ENCODE measurements around the gene PRMT1.

Gene PRMT1

DNA sequence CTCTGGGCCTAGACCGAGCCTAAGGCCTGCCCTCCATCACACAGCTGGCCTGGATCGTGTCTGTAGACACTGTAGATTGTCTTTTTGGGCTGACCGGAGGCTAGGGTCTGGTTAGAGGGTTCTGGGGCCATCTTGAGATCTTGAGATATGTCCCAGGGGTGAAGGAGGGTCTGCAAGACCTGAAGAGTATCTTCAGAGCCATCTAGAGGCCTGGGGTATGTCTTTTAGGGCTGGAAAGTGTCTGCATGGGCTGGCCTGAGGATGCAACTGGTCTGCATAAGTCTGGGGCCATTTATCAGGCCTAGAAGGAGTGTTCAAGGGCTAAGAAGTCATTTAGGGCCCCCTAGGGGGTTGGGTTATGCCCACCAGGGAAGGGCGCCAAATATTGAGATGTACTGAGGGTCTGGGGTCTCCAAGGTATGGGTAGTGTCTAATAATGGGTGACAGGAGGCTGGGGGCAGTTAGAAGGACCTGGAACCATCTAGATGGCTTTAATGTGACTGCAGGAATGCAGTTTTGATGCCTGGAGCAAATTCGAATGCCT lies 34.5 kb upstream of the PRMT1 start:
- peak overlapping the region; percentile 69 for H3K4me3 ChIP-seq (ENCODE audit: low read depth, low read length)
- TF ChIP-seq, protein P1, sequence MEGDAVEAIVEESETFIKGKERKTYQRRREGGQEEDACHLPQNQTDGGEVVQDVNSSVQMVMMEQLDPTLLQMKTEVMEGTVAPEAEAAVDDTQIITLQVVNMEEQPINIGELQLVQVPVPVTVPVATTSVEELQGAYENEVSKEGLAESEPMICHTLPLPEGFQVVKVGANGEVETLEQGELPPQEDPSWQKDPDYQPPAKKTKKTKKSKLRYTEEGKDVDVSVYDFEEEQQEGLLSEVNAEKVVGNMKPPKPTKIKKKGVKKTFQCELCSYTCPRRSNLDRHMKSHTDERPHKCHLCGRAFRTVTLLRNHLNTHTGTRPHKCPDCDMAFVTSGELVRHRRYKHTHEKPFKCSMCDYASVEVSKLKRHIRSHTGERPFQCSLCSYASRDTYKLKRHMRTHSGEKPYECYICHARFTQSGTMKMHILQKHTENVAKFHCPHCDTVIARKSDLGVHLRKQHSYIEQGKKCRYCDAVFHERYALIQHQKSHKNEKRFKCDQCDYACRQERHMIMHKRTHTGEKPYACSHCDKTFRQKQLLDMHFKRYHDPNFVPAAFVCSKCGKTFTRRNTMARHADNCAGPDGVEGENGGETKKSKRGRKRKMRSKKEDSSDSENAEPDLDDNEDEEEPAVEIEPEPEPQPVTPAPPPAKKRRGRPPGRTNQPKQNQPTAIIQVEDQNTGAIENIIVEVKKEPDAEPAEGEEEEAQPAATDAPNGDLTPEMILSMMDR (IDR thresholded peaks at IDR 0.05; ENCODE audit: low read depth, low read length), result no peak

- TF ChIP-seq, protein P1 (IDR thresholded peaks at IDR 0.05; ENCODE audit: low read depth, low read length), result no peak
Measured at GRCh38 chr19:49643466-49643865, 33.6 kb upstream of the PRMT1 start.

DNA sequence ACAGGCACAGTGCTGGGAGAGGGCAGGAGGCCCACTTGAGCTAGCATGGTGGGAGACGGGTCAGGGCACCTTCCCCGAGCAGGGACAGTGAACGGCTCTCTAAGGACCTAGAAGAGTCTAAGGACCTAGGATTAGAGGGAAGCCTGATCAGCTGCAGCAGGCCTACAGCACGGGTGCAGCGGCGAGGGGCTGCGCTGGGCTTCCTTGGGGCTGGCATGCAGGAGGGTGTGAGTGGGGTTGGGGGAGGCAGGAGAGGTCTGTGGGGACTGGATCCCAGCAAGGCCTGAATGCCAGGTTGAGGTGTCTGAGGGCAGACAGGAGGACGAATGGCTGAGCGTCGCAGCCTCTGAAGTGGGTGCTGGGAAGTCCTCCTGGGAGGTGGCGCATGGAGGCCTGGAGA lies 31.5 kb upstream of the PRMT1 start:
- TF ChIP-seq, protein P1 (IDR thresholded peaks at IDR 0.05; ENCODE audit: low read depth, low read length), result no peak

More at GRCh38 chr19:49643466-49643865, 33.6 kb upstream of the PRMT1 start:
- H3K4me3 ChIP-seq (ENCODE audit: low read depth, low read length), result peak overlapping the region; percentile 69

GRCh38 chr19:49645995-49646394 lies 31.1 kb upstream of the PRMT1 start:
- TF ChIP-seq, protein P1 (IDR thresholded peaks at IDR 0.05; ENCODE audit: low read depth, low read length), result no peak
- no peak overlapping the region for H3K4me3 ChIP-seq (ENCODE audit: low read depth, low read length)

More for the DNA sequence above, 31.5 kb upstream of the PRMT1 start:
- no peak overlapping the region for H3K4me3 ChIP-seq (ENCODE audit: low read depth, low read length)

- H3K4me3 ChIP-seq (ENCODE audit: low read depth, low read length), result no peak overlapping the region
- TF ChIP-seq, protein P1 (IDR thresholded peaks at IDR 0.05; ENCODE audit: low read depth, low read length), result no peak
Measured at GRCh38 chr19:49646586-49646985, 30.5 kb upstream of the PRMT1 start.

DNA sequence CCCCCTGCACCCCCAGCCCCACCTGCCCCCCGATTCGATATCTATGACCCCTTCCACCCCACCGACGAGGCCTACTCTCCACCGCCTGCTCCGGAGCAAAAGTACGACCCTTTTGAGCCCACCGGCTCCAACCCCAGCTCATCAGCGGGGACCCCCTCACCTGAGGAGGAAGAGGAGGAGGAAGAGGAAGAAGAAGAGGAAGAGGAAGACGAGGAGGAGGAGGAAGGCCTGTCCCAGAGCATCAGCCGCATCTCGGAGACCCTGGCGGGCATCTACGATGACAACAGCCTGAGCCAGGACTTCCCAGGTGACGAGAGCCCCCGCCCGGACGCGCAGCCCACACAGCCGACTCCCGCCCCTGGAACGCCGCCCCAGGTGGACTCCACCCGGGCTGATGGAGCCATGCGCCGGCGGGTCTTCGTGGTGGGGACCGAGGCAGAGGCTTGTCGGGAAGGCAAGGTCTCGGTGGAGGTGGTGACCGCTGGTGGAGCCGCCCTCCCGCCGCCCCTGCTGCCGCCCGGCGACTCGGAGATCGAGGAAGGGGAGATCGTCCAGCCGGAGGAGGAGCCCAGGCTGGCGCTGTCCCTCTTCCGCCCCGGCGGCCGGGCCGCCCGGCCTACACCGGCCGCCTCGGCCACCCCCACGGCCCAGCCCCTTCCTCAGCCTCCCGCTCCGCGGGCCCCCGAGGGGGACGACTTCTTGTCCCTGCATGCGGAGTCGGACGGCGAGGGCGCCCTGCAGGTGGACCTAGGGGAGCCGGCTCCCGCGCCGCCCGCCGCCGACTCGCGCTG lies 25.8 kb upstream of the PRMT1 start:
- TF ChIP-seq, protein P1 (IDR thresholded peaks at IDR 0.05; ENCODE audit: low read depth, low read length), result no peak
- no peak overlapping the region for H3K4me3 ChIP-seq (ENCODE audit: low read depth, low read length)

- H3K4me3 ChIP-seq (ENCODE audit: low read depth, low read length), result no peak overlapping the region
- TF ChIP-seq, protein P1 (IDR thresholded peaks at IDR 0.05; ENCODE audit: low read depth, low read length), result no peak
Measured at GRCh38 chr19:49651820-49652550, 25.1 kb upstream of the PRMT1 start.

All from WI38 (cell line).